Measurements from ENCODE around the gene INAFM1.
A peak's percentile ranks its signal among the peaks of the same experiment; 100 is the strongest.

INAFM1 gene

DNA sequence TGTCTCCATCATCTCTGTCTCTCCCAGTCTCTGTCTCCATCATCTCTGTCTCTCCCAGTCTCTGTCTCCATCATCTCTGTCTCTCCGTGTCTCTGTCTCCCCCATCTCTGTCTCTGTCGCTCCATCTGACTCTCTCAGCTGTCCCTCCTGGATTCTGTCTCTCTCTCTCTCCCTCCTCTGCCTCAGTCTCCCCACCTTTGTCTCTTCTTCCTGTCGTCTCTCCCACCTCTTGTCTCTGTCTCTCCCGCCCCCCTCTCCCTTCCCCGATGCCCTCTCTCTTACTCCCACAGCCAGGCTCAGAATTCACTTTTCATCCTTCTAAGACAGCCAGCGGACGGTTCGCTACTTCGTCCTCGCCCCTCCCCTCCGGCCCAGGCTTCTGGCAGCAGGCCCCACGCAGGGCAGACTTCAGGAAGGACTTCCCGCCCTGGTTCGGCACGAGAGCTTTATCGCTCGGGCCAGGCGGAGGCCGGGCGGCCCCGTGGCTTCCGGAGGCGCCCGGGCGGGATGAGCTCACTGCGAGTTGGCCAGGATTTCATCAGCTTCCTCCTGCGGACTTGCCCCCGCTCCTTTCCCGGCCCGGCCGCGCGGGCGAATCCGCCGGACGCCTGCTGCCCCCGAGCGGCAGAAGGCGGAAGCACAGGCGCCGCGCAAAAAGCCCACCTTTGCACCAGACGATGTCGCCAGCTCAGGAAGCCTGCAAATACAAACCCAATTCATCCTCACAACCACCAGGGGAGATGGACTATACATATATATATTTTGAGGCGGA lies 30.7 kb upstream of the INAFM1 start (continued):
- TF ChIP-seq, protein P1, sequence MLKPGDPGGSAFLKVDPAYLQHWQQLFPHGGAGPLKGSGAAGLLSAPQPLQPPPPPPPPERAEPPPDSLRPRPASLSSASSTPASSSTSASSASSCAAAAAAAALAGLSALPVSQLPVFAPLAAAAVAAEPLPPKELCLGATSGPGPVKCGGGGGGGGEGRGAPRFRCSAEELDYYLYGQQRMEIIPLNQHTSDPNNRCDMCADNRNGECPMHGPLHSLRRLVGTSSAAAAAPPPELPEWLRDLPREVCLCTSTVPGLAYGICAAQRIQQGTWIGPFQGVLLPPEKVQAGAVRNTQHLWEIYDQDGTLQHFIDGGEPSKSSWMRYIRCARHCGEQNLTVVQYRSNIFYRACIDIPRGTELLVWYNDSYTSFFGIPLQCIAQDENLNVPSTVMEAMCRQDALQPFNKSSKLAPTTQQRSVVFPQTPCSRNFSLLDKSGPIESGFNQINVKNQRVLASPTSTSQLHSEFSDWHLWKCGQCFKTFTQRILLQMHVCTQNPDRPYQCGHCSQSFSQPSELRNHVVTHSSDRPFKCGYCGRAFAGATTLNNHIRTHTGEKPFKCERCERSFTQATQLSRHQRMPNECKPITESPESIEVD (tag by site-specific recombination; IDR thresholded peaks at IDR 0.05) = no peak
- TF ChIP-seq ZNF239 (tag by site-specific recombination; IDR thresholded peaks at IDR 0.05) (peak; percentile 94), KLF16 (tag by site-specific recombination; IDR thresholded peaks at IDR 0.05) (peak; percentile 96), ZFHX2 (tag by site-specific recombination; conservative IDR thresholded peaks at IDR 0.05) (peak; percentile 85), ZNF335 (tag by site-specific recombination; conservative IDR thresholded peaks at IDR 0.05) (peak; percentile 96), ZNF501 (tag by site-specific recombination; IDR thresholded peaks at IDR 0.05) (peak; percentile 92), ZBTB21 (tag by site-specific recombination; IDR thresholded peaks at IDR 0.05) (peak; percentile 61), ZNF24 (tag by site-specific recombination; IDR thresholded peaks at IDR 0.05) (peak; percentile 98), ZBTB7A (tag by site-specific recombination; IDR thresholded peaks at IDR 0.05; ENCODE audit: low read depth) (peak; percentile 64; the same call in 1 of the 2 replicates), ZNF785 (tag by site-specific recombination; IDR thresholded peaks at IDR 0.05) (peak; percentile 86), OSR2 (tag by site-specific recombination; IDR thresholded peaks at IDR 0.05) (peak; percentile 81), ZXDB (tag by site-specific recombination; IDR thresholded peaks at IDR 0.05) (peak; percentile 100), TRIM28 (IDR thresholded peaks at IDR 0.05; ENCODE audit: borderline replicate concordance, low read length) (0 out of 2 replicates have a peak, but pooled peaks have one; percentile 62), ZNF777 (tag by site-specific recombination; IDR thresholded peaks at IDR 0.05; ENCODE audit: borderline replicate concordance) (peak; percentile 88; the same call in 1 of the 2 replicates), MYNN (tag by site-specific recombination; IDR thresholded peaks at IDR 0.05; ENCODE audit: borderline replicate concordance) (0 out of 2 replicates have a peak, but pooled peaks have one; percentile 40), ZNF626 (tag by site-specific recombination; IDR thresholded peaks at IDR 0.05) (no peak), ZNF155 (tag by site-specific recombination; IDR thresholded peaks at IDR 0.05) (no peak; the same call in none of the 2 replicates)
- TF ChIP-seq, protein P2, sequence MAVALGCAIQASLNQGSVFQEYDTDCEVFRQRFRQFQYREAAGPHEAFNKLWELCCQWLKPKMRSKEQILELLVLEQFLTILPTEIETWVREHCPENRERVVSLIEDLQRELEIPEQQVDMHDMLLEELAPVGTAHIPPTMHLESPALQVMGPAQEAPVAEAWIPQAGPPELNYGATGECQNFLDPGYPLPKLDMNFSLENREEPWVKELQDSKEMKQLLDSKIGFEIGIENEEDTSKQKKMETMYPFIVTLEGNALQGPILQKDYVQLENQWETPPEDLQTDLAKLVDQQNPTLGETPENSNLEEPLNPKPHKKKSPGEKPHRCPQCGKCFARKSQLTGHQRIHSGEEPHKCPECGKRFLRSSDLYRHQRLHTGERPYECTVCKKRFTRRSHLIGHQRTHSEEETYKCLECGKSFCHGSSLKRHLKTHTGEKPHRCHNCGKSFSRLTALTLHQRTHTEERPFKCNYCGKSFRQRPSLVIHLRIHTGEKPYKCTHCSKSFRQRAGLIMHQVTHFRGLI (tag by site-specific recombination; IDR thresholded peaks at IDR 0.05) = peak; percentile 86
- TF ChIP-seq, protein P3, sequence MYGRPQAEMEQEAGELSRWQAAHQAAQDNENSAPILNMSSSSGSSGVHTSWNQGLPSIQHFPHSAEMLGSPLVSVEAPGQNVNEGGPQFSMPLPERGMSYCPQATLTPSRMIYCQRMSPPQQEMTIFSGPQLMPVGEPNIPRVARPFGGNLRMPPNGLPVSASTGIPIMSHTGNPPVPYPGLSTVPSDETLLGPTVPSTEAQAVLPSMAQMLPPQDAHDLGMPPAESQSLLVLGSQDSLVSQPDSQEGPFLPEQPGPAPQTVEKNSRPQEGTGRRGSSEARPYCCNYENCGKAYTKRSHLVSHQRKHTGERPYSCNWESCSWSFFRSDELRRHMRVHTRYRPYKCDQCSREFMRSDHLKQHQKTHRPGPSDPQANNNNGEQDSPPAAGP (tag by site-specific recombination; IDR thresholded peaks at IDR 0.05) = peak; percentile 90

DNA sequence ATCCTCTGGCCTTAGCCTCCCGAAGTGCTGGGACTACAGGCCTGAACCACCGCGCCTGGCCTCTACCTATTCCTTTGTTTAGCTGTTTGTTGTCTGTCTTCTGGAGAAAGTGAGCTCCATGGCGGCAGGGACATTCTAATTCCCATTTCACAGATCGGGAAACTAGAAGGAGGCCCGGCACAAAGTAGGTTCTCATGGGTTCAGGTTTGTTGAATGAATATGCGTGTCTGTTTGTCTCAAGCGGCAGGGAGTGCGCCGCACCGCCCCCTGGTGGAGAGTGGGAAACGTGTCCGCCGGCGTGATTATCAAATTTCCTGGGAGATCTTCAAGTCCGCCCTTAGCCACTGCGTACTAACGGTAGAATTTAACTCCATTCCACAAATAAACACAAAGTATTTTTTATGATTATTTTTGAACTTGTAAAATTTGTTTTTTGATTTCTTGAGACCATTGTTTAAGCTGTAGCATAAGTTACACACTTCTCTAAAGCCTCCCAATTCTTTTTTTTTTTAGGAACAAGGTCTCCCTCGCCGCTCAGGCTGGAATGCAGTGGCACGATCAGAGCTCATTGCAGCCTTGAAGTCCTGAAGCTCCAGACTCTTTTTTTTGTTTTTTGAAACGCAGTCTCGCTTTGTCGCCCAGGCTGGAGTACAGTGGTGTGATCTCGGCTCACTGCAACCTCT lies 27.2 kb upstream of the INAFM1 start:
- ChIA-PET CTCF (interaction anchor here (0.6 to 6.8 kb wide), 38 partner anchors 9 to 1272 kb away, joined by 3 to 316 read pairs (median 5); partner anchors contain the start of genes CCDC9 and ZC3H4), POLR2A (interaction anchor here (1.6 to 2.8 kb wide), 2 partner anchors 21 to 27 kb away, joined by 5 to 16 read pairs; partner anchors contain the start of gene INAFM1)
- TF ChIP-seq BCL11B (tag by site-specific recombination; IDR thresholded peaks at IDR 0.05; ENCODE audit: low read depth) = no peak
- no peak for TF ChIP-seq ZNF341 (tag by site-specific recombination; IDR thresholded peaks at IDR 0.05; ENCODE audit: low read depth)
- TF ChIP-seq ZNF155 (tag by site-specific recombination; IDR thresholded peaks at IDR 0.05) = no peak
- TF ChIP-seq, protein P4, sequence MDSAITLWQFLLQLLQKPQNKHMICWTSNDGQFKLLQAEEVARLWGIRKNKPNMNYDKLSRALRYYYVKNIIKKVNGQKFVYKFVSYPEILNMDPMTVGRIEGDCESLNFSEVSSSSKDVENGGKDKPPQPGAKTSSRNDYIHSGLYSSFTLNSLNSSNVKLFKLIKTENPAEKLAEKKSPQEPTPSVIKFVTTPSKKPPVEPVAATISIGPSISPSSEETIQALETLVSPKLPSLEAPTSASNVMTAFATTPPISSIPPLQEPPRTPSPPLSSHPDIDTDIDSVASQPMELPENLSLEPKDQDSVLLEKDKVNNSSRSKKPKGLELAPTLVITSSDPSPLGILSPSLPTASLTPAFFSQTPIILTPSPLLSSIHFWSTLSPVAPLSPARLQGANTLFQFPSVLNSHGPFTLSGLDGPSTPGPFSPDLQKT (IDR thresholded peaks at IDR 0.05; ENCODE audit: borderline replicate concordance, low read depth, low read length) = no peak
- no peak for TF ChIP-seq ZNF132 (tag by site-specific recombination; IDR thresholded peaks at IDR 0.05; ENCODE audit: borderline replicate concordance)
- peak; percentile 77; the same call in 1 of the 2 replicates for TF ChIP-seq ZNF660 (tag by site-specific recombination; IDR thresholded peaks at IDR 0.05)
- peak; percentile 36 for TF ChIP-seq ZNF654 (tag by site-specific recombination; IDR thresholded peaks at IDR 0.05; ENCODE audit: low read depth)
- no peak for TF ChIP-seq KLF1 (tag by site-specific recombination; IDR thresholded peaks at IDR 0.05)
- TF ChIP-seq, protein P5, sequence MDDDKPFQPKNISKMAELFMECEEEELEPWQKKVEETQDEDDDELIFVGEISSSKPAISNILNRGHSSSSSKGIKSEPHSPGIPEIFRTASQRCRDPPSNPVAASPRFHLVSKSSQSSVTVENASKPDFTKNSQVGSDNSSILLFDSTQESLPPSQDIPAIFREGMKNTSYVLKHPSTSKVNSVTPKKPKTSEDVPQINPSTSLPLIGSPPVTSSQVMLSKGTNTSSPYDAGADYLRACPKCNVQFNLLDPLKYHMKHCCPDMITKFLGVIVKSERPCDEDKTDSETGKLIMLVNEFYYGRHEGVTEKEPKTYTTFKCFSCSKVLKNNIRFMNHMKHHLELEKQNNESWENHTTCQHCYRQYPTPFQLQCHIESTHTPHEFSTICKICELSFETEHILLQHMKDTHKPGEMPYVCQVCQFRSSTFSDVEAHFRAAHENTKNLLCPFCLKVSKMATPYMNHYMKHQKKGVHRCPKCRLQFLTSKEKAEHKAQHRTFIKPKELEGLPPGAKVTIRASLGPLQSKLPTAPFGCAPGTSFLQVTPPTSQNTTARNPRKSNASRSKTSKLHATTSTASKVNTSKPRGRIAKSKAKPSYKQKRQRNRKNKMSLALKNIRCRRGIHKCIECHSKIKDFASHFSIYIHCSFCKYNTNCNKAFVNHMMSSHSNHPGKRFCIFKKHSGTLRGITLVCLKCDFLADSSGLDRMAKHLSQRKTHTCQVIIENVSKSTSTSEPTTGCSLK (tag by site-specific recombination; IDR thresholded peaks at IDR 0.05) = no peak

More for the DNA sequence above, 27.2 kb upstream of the INAFM1 start:
- H3K9me3 ChIP-seq (ENCODE audit: control insufficient read depth, insufficient read depth, low read depth, low read length) = no peaks in the 10 kb centered on the region
- no peak overlapping the region for H3K4me3 ChIP-seq (ENCODE audit: low read depth, low read length)
- no peak overlapping the region for H3K27ac ChIP-seq (ENCODE audit: extremely low read depth, low read depth, low read length)
- peaks cover 10% of the 10 kb centered on the region for H3K4me1 ChIP-seq (ENCODE audit: control insufficient read depth, insufficient read depth, low read length)
- H3K36me3 ChIP-seq (ENCODE audit: control insufficient read depth in 2 of 2, insufficient read depth in 1 of 2, low read length in 2 of 2) = no peaks in the 10 kb centered on the region
